IPS DF 4.7 (cell line): ENCODE measurements around the gene DYRK1A.
"Not testable (repeated sequence)": the region's sequence is repeated elsewhere in the genome, so short reads cannot be mapped to it uniquely, and the experiment has no call there.

Experiments used
- DNase-seq: peaks from one replicate; pipeline ENCODE4 v3.0.0-alpha.2; 2013; ENCODE audit warnings: low spot score; ENCODE audit errors: extremely low read depth

The DYRK1A gene

DNA sequence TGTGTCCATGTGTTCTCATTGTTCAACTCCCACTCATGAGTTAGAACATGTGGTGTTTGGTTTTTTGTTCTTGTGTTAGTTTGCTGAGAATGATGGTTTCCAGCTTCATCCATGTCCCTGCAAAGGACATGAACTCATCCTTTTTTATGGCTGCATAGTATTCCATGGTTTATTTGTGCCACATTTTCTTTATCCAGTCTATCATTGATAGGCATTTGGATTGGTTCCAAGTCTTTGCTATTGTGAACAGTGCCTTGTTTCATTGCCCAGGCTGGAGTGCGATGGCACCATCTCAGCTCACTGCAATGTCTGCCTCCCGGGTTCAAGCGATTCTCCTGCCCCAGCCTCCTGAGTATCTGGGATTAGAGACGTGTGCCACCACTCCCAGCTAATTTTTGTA is 183.2 kb downstream of the DYRK1A start:
- not testable (repeated sequence) for DNase-seq

DNA sequence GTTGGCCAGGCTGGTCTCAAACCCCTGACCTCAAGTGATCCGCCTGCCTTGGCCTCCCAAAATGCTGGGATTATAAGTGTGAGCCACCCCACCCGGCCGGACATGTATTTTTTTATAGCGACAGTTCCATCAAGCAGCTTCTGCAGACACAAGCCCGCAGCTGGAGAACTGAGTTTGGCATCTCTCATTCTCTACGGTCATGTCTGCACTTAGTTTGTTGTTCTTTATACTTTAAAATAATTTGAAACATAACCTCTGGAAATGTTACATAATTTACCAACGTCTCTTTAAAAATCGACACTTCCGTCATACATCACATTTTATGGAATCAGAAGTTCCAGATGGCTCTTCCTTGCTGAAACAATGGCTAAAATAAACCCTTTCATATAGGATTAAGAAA is 183.6 kb downstream of the DYRK1A start:
- no peak for DNase-seq

DNA sequence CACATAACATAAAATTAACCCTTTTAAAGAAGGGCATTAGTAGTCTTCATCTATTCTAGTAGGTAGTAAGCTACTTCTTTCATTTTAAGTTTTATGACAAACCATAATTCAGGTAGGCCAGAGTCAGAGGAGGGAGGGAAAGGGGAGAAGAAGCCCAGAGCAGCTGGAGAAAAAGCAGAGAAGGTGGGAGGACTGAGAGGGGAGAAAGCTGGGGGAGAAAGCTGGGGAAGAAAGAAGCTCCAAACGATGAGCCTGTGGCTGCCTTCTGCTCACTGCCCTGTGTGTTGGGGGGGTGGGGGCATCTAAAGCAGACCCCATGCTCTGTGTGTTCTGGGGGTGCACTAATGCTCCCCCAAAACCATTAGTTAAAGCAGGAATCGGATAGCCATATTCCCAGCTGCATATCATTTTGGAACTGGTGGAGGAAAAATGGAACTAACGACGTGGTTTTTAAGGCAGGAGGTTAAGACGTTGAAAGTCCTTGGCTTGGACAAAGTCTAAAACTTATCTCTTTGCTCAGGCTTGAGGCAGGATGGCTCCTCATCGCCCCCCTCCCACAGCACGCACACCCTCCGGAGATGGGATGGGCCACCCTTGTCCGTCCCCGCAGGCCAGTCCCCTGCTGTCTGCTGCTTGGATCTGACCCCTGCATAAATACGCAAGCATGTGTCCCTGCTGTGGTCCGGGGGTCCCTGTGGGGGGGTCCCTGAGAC is 184.2 kb downstream of the DYRK1A start:
- DNase-seq: no peak

DNA sequence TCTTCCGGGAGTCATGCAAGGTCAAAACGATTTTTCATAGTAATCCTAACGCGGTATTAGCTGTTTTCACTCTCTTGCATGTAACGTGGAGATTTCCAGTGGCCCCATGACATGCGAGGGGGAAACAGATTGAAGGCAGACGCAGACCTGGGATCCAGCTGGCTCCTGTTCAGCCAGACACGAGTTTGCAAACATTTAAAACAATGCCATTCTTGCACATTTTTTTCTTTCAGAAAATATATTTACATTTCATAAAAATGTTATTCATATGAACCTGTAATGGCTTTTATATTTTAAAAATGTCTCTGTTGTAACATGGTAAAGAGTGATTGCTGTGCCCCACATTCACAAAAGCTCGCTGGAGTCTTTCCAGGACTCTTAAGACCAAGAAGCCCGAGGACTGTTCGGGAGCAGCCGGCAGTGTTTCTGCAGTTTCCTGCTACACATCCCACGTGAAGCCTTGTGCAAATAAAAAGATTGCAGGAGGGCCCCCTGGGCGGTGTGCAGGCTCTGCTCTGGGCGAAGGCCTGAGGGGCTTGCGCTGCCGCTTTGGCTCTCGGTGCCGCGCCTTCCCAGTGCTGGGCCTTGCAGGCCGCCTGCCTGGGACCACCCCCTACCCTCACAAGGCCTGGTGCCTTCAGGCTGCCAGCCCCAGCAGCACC is 184.9 kb downstream of the DYRK1A start:
- DNase-seq: no peak

DNA sequence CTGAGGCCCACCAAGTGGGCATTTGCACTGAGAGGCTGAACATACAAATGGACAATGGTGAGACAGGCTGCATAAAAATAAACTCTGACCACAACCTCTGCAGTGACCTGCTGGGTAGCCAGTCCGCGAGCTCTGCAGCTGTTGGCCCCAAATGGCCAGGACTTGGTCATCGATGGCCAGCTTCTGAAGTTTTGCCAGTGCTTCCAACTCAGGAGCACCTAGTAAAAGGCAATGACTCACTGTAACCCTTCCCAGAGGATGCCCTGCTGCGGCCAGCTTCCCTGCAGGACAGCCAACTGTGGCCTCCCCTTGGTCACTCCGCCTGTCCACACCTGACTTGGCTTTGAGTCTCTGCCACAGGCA is 185.4 kb downstream of the DYRK1A start:
- DNase-seq: no peak

DNA sequence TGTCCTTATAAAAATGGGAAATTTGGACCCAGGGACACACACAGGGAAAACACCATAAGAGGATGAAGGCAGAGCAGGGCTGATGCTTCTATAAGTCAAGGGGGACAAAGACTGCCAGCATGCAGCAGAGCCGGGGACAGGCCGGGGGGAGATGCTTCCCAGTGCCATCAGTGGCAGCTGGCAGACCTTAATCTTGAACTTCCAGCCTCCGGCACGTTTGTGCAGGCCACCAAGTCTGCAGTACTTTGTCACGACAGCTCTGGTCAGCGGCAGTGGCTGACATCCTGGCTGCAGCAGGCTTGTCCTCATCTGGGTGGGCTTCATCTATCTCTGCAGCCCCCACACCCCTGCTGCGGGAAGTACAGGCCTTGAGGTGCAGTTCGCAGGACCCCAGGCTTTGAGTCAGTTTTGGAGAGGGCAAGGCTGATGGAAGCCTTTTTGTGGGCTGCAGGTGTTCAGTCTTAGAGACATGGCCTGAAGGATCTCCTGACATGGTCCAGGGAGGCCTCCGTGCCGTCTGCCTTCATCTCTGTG is 186.0 kb downstream of the DYRK1A start:
- no peak for DNase-seq

DNA sequence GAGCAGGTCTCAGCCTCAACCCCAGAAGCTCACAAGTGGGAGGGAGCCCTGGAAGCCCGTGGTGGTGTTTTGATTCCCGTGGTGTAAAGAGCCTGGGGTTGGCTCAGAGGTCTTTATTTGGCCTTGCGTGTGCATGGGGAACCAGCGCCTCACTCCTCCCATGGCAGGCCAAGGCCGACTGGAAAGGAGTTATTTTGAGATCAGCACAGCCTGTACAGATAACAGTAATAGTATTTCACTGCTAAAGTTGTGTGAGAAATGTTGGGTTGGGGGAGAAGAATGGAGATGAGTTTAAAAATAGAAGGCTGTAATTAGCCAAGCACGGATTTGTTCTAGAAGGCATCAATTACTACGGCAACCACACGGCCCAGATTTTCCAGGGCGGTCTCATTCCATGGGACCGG is 186.5 kb downstream of the DYRK1A start:
- no peak for DNase-seq

DNA sequence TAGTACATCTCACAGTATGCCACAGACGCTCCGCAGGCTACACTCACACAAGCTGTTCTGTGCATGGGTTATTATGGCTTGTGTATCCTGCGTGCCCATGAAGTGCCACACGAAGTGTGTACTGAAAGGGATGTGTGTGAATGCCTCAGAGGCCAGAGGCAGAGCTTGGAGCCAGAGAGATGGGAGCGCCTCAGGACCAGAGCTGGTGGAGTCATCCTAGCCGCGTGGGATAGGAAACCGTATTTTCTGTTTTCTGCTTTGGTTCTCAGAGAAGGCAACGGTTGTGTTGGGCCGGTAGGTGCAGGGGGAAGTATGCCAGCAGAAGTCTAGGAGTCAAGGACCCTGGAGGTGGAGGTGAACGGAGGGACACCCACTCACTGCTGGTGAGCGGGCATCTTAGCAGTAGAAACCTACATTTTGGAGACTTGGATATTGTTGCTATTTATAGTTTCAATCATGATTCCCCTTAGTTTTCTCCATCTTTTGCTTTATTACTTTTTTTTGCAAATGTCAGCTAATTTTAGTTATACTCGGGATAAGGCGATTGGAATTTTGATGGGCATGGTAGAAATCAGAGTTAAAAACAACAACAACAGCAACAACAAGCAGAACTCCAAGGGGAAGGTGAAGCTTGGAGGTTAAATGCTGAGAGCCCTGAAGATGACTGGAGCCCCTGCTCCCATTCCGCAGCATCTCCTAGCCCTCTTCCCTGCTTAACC is 188.2 kb downstream of the DYRK1A start:
- no peak for DNase-seq

DNA sequence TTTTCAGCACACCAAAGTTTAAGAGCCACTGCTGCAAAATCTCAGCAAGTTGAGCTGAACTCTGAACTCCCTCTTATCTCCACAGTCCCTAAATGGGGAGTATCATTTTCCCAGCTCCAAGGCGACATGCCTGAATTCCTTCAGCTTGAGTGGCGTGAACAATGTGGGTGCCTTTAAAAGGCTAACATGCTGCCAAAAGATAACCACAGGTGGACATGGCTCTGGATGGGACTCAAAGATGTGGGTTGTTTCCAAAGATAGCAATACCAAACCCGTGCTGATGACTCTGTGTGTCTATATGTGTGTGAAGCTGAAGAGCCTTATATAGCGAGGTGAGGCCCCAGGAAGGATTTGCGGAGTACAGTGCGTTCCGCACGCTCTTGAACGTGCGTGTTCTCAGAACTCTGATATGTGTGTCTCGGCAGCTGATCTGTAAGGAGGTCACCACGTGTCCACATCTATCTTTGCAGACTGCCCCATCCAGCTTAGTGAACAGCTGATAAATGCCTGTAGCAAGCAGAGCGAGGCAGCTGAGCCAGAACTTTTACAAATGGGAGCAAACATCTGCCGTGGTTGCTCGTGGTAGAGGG is 189.2 kb downstream of the DYRK1A start:
- DNase-seq: no peak

DNA sequence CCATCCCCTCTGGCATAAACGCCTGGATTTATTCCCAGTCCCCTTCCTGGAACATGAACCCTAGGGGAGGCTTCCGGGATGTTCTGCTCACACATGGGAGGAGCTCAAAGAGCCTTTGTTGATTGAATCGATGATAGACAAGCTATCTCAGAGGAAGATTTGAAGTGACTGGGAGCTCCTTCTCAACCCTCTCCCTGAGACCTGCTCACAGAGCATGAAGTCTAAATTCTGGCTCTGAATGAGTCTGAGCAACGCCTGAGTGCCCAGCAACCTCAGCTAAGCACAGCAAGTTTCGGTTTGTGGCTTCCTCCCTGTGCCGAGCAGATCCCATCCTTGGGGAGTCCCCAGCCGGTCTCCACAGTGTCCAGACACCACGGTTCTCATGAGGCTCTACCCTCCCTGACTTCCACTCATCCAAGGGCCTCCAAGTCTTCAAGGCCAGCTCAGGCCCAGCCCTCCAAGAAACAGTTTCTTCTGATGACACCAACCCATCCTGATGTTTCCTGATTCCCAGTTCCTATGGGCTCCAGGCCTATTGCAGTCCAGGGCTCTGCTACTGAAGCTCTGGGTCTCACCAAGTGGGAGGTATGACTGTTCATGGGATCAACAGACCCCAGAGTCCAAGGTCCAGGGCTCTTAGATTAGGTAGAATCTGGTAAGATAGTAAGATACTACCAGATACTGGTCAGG is 190.8 kb downstream of the DYRK1A start:
- no peak for DNase-seq

DNA sequence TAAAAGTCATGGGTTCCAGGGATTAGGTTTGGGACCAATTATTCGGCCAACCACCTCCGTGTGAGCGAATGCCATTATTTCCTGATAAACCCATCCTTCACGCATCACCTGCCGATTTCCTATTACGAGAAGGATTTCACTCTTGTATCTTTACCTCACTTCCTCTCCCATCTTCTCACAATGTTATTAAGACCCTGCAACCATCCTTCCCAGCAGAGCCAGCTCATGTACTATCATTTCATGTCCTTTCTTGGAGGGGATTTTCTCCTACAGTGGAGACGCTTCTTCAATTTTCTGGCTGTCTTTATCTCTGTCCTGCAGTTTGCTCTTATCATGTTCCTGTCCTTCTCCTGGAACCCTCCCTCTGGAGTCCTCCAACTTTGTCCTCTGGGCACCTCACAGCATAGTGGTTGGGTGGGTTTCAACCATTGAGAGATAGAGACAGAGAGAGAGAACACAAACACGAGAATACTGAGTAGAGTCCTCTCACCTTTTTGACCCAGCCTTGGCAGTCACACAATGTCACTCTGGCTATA is 192.2 kb downstream of the DYRK1A start:
- no peak for DNase-seq

DNA sequence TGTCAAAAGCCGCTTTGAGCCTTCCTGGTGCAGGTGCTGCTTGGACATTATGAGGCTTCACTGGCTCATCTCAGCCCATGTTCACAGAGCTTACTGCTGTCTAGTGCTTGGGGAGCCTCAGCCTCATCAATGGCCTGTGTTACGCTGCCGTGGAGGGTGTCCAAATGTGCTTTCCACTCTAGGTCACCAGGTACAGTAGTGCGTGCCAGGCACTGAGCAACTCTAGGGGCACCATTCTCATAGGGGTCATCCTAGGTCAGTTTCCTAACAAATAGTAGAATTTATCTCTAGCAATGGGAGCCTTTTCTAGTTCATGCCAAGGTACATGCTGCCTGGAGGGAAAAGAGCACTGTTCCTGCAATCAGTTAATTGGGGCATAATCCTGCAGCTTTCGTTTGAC is 193.8 kb downstream of the DYRK1A start:
- no peak for DNase-seq

DNA sequence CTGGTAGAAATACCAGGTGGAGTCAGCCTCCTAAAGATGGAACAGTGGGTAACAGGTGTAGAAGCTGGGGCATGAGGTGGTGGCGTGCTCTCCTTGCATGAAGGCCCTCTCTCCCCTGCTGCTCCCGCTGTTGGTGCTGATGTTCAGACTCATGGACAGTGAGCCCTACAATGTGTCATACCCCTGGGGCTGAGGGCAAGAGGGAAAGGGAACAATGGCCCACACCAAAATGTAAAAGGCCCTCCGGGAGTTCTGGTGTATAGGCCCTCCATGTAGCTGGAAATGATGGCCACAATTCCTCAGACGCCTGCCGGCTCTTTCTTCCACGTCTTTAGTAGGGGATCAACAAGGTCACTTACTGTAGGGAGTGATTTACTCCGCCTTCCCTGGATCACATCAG is 194.9 kb downstream of the DYRK1A start:
- DNase-seq: no peak

DNA sequence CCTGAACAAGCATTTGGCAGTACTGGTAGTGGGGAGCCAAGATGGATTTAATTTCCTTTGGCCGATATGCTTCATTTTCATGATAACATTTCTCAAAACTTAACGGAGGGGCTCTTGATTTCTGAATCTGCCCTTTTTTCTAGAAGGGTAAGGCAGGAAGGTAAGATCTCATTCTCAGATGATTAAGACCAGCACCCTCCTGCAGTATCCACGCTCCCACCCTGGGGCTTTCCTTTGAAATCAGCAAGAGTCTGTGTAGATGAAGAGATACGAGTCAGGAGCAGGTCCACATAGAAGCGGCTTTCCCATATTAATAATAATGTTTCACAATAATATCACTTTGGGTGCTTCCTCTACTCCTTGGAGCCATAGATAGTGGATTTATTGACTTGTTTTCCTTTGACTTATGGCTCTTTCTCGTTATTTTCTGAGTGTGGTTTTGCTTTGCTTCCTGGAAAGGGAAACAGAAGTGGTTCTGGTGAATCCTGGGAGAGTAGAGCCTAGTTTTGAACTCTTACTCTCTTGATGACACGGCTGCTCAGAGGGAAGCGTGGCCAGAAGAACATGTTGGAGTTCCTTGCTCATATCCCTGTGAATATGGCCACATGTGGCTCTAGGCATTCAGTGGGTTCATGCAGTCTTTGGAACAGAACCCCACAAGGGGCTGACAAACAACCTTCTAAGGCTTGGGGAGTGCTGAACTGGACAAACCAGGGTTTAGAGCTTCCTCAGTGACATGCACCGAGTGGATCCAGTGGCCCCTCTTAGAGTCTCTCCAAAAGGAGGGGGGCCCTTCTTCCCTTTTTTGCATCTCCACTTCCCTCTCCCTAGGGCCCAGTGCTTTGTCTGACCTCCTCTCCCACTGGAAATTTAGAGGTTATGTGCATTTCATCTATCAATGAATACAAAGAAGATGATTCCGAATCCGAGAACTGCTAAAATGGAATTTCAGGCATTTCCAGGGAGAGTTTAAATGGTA is 195.7 kb downstream of the DYRK1A start:
- DNase-seq: no peak

DNA sequence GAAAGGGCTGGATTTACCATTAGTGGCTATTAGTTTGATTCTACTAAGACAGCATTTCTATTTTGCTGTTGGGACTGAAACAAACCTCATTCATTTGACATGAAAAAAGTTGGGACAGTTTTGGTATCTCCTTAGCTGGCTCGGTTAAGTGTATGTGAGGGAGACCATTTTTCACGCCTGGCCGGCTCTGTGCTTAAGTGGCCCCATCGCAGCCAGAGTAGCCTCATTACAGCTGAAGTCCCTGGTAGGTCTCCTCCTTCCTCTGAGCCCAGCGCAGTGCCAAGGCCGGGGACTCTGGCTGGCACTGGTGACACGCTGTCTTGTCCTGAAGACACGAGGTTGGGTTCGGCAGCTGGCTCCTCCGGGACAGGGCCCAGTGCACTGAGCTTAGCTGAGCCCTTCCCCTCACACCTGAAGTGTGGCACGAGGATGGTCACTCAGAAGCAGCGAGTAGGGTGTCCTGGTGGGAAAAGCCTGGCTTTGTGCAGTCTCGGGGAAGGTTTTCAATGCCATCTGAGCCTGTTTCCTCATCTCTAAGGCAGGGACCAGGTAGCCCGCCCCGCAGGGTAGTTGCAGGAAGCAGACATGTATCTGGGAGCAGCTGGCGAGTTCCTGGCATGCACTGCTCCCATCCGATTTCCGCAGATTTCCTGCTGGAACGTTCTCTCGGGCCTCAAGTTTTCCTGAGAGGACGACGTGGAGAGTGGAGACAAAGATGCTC is 196.5 kb downstream of the DYRK1A start:
- DNase-seq: no peak

DNA sequence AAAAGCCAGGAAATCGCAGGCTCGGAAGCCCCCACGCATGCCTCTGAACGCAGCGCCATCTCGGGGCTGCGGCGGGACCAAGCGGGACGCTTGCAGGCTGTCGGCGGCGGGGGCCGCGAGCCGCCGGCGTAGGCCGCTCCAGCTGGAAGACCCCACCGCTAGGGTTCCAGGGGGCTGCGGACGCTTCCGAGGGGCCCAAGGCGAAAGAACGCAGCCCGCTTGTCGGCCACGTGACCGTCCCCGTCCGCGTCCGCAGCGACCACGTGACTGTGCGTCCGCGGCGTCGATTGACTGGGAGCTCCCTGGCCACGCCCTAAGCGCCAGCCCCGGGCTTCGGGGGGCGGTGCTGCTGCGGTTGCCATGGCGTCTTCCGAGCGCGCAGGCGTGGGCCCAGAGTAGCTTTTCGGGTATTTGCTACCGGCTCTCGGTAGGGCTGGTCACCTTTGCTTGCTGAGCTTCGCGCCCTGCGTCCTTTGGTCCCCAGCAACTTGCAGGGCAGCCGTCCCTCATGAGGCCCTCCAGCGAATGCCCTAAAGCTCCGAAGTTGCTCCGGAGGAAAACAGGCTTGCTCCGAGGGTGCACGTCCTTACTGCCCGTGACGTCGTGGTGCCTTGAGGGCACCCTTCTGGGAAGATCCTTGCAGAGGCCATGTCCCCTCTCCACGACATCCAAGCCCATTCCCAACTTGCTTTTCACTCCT is 197.2 kb downstream of the DYRK1A start:
- no peak for DNase-seq

DNA sequence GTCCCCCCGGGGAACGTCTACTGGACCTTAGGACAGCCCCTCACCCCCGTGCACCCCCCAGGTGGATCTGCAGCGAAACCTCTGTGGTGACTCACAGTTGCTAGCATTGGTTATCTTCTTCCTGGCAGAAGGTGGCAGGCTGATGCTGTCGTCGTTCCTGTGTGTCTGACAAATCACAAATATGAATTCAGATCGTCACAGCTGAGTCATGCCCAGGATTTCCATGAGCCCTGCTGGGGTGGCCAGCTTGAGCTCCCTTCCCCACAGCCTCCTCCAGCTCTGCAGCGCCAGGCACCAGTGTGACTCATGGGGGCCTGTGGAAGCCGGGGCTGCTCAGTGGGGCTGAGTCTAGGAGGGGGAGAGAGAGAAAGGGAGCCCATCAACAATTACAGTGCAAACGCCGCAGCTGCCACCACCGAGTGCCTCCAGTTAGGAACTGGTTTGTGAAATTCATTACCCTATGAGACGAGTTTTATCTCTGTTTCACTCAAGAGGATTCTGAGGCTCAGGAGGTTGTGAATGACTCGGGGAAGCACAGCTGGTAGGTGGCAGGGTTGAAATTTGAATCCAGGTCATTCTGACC is 197.9 kb downstream of the DYRK1A start:
- DNase-seq: no peak

DNA sequence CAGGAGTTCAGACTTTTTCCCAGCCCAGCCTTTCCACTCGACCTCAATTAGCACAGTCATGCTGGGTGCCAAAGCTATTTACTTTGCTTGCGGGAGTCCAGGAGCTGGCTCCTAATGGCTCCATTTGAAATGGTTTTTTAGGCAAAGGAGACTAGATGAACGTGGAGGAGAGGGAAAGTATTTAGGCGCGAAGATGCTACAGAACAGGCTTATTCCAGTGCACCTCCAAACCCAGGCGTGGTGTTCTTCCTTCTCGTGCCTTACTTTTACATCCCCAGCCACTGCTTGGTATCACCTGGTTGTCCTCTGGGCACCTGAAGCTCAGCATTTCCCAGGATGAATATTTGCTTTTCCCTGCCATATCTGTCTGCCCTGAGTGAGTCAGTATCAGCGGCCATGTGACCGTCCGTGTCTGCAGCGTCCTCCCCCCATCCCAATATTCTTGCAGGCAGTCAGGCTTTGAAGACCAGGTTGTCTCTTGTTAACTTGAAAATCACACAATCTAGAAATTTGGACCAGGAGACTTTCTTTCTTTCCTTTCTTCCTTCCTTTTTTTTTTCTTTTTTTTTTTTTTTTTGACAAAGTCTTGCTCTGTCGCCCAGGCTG is 198.5 kb downstream of the DYRK1A start:
- no peak for DNase-seq
